ENCODE results near the gene TLCD3B.

Gene TLCD3B

DNA sequence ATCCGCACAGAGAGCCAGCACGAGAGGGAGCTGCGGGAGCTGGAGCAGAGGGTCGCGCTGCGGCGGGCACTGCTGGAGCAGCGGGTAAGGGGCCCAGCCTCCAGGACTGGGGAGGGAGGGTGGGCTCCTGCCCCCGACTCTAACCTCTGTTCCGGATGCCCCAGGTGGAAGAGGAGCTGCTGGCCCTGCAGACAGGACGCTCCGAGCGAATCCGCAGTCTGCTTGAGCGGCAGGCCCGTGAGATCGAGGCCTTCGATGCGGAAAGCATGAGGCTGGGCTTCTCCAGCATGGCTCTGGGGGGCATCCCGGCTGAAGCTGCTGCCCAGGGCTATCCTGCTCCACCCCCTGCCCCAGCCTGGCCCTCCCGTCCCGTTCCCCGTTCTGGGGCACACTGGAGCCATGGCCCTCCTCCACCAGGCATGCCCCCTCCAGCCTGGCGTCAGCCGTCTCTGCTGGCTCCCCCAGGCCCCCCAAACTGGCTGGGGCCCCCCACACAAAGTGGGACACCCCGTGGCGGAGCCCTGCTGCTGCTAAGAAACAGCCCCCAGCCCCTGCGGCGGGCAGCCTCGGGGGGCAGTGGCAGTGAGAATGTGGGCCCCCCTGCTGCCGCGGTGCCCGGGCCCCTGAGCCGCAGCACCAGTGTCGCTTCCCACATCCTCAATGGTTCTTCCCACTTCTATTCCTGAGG is 40.0 kb downstream of the TLCD3B start:
- Histone ChIP-seq H3K4me3 (no peak overlapping the region), H3K27ac (no peak overlapping the region)
- TF ChIP-seq, protein P1, sequence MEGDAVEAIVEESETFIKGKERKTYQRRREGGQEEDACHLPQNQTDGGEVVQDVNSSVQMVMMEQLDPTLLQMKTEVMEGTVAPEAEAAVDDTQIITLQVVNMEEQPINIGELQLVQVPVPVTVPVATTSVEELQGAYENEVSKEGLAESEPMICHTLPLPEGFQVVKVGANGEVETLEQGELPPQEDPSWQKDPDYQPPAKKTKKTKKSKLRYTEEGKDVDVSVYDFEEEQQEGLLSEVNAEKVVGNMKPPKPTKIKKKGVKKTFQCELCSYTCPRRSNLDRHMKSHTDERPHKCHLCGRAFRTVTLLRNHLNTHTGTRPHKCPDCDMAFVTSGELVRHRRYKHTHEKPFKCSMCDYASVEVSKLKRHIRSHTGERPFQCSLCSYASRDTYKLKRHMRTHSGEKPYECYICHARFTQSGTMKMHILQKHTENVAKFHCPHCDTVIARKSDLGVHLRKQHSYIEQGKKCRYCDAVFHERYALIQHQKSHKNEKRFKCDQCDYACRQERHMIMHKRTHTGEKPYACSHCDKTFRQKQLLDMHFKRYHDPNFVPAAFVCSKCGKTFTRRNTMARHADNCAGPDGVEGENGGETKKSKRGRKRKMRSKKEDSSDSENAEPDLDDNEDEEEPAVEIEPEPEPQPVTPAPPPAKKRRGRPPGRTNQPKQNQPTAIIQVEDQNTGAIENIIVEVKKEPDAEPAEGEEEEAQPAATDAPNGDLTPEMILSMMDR (IDR thresholded peaks at IDR 0.05), result no peak
- no peak for DNase-seq (ENCODE audit: low spot score)

DNA sequence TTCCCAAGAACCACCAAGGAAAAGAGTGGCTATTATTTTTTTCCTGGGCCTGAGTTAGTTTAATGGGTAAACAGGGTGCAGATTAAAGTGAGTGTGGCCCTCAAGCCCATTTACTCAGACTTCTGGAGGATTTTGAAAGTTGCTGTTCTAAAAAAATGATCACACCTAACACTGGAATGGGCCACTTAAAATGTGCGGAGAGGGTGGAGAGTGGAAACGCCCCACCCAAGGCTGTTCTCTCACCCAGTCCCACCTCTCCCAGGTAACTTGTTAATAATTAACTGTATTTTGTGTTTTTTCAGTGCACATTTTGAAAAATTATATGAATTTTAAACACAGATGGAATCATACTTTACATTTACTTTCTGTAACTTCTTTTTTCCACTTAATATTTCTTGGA is 41.0 kb downstream of the TLCD3B start:
- H3K27ac ChIP-seq, result no peak overlapping the region
- no peak overlapping the region for H3K4me3 ChIP-seq
- no peak for DNase-seq (ENCODE audit: low spot score)
- TF ChIP-seq, protein P1 (IDR thresholded peaks at IDR 0.05), result no peak

DNA sequence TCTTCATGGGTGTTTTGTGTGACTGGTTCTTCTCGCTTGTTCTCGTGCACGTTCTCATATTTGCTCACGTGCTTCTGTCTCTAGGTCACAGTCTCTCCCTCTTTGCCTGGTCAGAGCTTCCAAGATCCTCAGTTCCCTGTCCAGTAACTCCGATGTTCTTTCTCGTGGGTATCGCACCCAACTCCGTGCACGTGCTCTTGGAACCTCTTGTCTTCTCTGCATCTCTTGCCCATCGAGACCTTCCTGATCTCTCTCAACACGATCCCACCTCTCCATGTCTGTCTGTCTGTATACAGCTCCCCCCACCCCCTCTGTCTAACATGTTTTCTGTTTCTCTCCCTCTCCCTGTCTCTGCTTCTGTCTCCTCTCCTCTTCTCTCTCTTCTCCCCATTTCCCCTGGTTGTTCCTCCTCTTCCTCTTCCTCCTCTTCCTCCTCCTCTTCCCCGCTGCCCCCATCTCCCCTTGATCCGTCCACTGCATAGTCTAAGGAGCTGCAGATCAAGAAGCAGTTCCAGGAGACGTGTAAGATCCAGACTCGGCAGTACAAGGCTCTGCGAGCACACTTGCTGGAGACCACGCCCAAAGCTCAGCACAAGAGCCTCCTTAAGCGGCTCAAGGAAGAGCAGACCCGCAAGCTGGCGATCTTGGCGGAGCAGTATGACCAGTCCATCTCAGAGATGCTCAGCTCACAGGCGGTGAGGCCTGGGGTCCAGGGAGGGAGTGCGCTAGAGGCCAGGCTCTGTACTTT is 41.8 kb downstream of the TLCD3B start:
- no peak for DNase-seq (ENCODE audit: low spot score)
- no peak overlapping the region for H3K27ac ChIP-seq
- TF ChIP-seq, protein P1 (IDR thresholded peaks at IDR 0.05), result no peak
- no peak overlapping the region for H3K4me3 ChIP-seq

DNA sequence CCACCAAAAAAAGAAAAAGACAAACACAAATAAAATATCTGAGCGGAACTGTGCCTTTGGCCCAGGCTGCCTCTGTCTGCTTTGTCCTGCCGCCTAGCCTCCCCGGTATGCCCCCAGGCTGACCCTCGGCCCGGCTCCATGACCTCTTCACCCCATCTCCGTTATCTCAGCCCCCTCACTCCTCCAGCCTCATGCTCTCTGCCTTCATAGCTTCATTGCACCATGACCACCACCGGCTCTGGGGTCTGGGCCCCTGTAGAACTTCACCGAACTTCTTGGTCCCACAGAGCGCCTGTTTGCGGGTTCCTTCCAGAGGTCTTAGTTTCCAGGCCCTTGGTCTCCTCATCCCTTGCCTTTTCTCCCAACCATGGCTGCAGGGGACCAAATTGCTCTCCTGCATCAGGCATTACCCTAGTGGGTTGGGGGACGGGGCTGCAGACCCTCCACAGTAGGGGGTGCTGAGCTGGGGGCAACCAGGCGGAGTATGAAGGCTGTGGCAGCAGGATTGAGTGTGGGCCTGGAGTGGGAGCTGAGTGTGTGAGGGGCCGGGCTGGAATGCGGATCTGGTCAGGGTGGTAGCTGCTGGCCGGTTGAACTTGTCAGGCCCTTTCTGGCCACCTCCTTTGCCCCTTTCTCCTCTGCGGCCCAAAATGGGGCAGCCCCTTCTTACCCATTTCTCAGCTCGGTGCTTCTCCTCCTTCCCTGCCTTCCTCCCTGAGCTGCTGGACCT is 42.6 kb downstream of the TLCD3B start:
- TF ChIP-seq, protein P1 (IDR thresholded peaks at IDR 0.05), result no peak
- H3K4me3 ChIP-seq, result no peak overlapping the region
- DNase-seq (ENCODE audit: low spot score), result no peak
- no peak overlapping the region for H3K27ac ChIP-seq

DNA sequence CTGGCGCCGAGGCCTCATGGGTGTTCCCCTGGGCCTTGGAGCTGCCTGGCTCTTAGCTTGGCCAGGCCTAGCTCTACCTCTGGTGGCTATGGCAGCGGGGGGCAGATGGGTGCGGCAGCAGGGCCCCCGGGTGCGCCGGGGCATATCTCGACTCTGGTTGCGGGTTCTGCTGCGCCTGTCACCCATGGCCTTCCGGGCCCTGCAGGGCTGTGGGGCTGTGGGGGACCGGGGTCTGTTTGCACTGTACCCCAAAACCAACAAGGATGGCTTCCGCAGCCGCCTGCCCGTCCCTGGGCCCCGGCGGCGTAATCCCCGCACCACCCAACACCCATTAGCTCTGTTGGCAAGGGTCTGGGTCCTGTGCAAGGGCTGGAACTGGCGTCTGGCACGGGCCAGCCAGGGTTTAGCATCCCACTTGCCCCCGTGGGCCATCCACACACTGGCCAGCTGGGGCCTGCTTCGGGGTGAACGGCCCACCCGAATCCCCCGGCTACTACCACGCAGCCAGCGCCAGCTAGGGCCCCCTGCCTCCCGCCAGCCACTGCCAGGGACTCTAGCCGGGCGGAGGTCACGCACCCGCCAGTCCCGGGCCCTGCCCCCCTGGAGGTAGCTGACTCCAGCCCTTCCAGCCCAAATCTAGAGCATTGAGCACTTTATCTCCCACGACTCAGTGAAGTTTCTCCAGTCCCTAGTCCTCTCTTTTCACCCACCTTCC is 43.5 kb downstream of the TLCD3B start:
- TF ChIP-seq, protein P1 (IDR thresholded peaks at IDR 0.05), result no peak
- DNase-seq (ENCODE audit: low spot score), result no peak
- no peak overlapping the region for H3K4me3 ChIP-seq
- H3K27ac ChIP-seq, result no peak overlapping the region

DNA sequence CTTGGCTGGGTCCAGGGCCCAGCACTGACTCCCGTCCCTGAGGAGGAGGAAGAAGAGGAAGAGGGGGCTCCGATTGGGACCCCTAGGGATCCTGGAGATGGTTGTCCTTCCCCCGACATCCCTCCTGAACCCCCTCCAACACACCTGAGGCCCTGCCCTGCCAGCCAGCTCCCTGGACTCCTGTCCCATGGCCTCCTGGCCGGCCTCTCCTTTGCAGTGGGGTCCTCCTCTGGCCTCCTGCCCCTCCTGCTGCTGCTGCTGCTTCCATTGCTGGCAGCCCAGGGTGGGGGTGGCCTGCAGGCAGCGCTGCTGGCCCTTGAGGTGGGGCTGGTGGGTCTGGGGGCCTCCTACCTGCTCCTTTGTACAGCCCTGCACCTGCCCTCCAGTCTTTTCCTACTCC is 44.1 kb downstream of the TLCD3B start:
- TF ChIP-seq, protein P1 (IDR thresholded peaks at IDR 0.05), result no peak
- no peak for DNase-seq (ENCODE audit: low spot score)
- H3K4me3 ChIP-seq, result no peak overlapping the region
- no peak overlapping the region for H3K27ac ChIP-seq
